NK-92 (cell line): ENCODE results near the gene TMEM81.

Source experiments
- DNase-seq: peaks from one replicate; lab custom pipeline; 2025; ENCODE audit not compliant: unreplicated experiment; lab: John Stamatoyannopoulos, UW

Gene TMEM81

DNA sequence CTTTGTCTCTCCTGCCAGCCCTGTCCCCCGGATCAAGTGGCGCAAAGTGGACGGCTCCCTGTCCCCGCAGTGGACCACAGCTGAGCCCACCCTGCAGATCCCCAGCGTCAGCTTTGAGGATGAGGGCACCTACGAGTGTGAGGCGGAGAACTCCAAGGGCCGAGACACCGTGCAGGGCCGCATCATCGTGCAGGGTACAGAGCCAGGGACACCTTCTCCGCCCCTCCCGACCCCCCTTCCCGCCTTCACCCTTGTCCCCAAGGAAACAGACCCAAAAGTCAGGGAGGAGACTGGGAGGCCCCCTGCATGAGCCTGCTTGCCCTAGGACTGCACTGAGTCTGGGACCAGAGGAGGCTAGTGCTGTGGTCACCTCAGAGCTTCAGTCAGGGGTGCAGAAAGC, 23.0 kb downstream of the TMEM81 start:
- no peak for DNase-seq

DNA sequence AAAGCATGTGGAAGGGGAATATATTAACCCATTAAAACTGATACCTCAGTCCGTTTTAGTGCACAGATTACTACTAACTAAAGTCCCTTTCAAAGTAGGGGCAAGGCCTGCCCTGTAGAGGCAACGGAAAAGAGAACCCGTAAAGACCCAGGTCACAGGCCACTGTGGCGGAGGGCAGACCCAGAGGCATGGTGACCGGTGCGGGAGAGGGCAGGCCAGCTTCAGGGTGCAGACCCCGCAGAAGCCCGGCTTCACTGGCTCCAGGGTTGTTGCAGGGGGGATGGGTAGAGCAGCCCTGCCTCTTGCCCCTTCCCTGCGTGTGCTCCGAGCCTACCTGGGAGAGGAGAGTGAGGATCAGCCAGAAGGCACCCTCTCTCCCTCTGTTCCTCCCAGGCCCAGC, 23.5 kb downstream of the TMEM81 start:
- DNase-seq = no peak

DNA sequence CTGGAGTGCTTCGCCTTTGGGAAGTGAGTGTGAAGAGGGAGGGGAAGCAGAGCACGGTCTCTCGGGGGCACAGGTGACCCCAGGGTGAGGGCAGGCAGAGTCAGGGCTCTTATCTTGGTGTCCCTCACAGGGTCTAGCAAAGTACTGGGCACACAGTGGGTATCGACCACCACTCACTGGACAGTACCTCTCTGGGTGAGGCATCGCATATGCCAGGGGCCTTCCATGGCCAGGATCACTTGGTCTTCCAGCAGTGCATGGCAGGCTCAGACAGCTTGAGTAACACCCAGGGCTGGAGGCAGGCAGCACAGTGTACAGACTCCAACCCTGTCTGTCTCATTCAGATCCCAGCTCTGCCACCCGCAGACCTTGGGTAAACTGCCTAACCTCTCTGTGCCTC, 24.6 kb downstream of the TMEM81 start:
- DNase-seq = no peak

DNA sequence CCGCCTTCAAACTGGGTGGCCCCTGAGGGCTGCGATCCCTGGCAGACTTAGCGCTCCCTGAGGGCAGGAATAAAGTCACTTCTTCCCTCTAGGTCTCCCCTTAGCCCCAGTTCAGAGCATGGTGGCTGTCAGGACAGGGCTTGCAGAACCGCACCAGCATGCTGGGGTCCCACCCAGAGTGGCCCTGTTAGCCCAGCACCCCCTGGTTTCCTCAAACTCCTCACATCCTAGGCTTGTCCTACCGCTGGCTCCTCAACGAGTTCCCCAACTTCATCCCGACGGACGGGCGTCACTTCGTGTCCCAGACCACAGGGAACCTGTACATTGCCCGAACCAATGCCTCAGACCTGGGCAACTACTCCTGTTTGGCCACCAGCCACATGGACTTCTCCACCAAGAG, 25.4 kb downstream of the TMEM81 start:
- no peak for DNase-seq

DNA sequence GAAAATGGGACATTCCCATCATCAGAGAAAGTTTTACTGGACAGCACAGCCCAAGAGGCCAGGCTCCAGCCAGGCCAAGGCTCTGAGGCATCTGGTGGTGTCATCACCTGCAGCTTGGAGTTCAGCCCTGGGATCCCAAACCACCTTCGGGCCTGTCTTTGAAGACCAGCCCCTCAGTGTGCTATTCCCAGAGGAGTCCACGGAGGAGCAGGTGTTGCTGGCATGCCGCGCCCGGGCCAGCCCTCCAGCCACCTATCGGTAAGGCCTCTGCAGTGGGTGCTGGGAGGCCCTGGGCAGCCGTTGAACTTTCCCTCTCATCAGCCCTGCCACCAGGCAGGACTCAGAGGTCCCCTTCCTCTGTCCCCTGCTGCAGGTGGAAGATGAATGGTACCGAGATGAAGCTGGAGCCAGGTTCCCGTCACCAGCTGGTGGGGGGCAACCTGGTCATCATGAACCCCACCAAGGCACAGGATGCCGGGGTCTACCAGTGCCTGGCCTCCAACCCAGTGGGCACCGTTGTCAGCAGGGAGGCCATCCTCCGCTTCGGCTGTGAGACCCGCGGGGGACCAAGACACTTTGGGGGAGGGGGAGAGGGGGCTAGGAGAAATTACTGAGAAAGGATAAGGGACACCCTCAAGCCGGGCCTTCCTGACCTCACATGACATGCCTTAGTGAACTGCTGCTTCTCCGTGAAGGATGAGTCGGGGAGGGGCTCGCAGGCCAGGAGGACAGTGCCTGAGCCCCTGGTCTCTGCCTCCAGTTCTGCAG, 26.3 kb downstream of the TMEM81 start:
- no peak for DNase-seq

DNA sequence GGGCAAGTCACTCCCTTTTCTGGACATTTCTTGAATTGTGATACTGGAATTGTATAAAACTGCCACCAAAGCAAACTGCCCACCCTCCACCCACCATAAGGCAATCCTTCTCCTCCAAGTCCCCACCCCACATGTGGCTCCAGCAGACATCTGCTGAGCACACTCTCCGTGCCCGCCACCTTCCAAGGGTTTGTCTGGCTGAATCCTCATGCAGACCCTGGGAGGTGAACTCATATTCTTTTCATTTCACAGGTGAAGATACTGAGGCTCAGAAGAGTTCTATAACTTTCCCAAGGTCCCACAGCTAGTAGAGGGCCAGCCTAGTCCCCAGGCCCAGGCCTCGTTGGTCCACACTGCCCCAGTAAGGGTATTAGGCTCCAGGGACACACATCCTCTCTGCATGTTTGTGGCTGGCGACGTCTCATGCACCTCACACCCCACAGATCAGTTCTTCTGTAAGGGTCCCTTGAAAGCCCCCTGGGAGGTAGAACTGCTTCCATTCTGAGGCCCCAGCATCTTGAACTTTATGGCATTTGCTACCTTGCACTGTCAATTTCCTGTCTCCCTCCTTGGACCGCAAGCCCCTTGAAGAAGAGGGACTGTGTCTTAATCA, 27.2 kb downstream of the TMEM81 start:
- DNase-seq = no peak

DNA sequence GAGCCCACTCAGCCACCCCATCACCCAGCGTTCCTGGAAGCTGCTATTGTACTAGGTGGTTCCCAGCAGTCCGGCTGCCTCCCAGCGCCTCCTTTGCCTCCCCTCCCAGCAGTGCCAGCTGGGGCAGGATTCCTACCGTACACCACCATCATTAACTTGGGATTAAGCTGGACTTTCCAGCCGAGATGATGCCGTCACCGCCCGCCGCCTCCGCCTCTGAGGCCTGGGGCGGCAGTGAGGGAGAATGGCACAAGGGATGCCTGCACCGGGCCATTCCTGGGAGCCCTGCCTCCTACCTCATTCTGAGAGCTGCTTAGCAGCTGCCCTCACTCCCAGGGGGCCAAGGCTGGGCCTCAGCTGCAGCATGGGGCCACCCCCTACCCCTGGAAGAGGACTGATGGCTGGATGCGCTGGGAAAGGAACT, 28.1 kb downstream of the TMEM81 start:
- no peak for DNase-seq

DNA sequence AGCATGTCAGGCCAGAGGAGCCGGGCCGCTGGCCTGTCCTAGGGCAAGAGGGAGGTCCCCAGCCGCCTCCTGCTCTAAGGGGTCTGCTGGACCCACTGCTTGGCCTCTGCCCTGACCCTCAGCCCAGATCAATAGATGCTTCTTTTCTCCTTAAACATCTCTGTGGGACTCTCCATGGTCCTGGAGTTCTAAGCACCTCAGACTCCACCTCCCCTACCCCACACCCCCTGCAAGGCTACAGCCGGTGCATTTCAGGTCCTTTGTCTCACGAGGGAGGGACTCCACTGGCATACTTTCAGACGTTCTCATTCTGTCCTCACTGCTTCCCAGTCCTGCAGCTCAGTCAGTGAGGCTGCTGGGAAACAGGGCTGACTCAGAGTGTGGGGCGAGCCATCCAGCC, 30.2 kb downstream of the TMEM81 start:
- no peak for DNase-seq

DNA sequence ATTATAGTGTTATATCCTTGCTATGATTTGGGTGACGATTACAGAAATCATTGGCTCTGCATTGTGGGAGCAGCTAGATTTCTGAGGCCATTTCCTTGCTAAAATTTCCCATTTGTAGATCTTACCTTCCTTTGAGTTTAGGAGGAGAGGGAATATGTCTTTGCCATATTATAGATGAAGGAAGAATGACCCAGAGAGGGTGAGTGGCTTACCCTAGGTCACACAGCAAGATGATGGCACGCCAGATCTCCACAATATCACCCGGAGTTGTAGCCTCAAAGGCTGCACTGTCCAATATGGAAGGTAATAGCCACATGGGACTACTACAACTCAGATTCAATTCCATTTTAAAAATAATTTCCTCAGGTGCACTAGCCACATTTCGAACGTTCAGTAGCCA, 31.0 kb downstream of the TMEM81 start:
- DNase-seq = no peak

DNA sequence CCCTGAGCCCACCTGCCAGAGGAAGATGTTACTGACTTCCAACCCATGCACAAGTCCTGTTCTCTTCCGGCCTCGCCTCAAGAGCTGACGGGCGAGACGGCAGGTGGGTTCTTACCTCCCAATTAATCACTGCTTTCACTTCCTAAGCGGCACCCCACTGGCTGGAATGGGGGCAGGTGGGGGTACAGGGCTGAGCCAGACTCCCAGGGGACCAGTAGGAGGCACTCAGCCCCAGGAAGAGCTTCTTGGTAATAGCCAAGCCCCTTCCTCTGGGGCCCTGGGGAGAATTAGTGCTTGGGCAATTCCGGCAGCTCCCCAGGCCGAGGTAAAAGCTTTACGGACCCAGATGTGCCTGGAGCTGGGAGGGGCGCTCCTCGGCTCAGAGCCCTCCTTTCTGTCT, 31.6 kb downstream of the TMEM81 start:
- no peak for DNase-seq

DNA sequence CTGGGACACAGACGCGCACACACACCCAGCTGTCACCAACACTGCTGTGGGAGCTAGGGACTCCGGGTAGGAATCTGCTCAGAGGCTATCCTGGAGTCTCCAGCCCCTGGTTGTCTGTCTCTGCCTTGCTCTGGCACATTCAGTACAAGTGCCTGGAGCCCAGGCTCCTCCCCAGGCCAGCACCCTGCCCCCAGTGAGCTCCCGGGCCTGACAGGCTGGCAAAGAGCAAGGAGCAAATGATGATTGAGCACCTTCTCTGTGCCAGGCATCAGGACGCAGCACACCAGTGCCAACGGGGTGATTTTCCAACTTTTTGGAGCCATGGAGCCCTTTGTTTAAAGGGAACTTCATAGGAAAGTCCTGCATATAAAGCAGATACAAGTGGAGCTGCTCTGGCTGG, 34.8 kb downstream of the TMEM81 start:
- no peak for DNase-seq

DNA sequence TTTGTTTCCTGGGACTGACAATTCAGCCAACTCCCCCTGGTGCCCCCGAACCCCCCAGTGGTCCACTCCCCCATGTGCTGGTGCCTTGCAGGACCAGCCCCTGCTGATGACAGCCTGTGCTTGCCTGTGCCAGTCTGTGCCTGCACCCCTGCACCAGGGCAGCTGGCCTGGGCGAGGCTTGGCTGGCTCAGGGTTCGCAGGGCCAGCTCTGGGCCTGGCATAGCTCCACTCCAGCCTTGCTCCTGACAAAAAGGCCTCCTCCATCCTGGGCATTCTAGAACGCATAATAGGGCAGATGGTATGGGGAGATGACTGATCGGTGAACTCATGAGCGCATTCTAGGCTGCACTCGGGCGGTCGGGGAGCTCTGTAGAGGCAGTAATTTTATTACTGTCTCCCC, 35.9 kb downstream of the TMEM81 start:
- no peak for DNase-seq

DNA sequence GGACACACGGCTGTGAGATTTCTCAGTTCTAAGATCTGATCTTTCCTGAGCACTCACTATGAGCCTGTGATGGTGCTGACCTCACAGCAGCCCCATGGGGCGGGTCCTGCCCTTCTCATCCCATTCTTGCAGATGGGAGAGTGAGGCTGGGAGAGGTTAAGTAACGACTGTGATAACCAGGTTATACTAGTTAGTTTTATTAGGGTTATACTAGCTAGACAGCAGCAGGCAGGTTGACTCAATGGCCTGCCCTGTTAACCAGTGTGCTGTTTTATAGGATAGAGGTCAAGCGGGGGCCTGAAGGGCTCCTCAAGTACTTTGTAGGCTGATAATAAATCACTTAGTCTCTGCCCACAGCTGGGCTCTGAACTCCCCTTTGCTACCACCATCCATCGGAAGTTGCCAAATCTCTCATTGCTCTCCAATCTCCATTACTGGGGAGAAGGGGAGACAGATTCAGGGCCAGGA, 36.5 kb downstream of the TMEM81 start:
- no peak for DNase-seq

DNA sequence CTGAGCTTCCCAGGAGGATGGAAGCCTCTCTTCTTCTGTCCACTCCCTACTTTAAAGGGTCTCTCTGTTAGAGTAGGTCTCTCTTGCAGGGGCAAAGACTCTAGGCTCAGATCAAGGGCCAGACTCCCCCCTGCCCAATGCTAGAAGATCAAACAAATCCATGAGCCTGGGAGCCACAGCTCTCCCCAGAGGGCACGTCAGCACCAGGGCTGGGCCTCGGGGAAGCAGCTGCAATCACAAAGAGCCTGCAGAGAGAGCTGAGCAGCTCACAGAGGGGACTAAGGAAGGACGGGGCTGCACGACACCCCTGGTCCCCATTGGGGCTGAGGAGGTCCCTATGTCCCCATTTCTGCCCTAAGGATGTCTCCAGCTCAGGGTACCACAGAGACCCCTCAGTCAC, 37.4 kb downstream of the TMEM81 start:
- no peak for DNase-seq

DNA sequence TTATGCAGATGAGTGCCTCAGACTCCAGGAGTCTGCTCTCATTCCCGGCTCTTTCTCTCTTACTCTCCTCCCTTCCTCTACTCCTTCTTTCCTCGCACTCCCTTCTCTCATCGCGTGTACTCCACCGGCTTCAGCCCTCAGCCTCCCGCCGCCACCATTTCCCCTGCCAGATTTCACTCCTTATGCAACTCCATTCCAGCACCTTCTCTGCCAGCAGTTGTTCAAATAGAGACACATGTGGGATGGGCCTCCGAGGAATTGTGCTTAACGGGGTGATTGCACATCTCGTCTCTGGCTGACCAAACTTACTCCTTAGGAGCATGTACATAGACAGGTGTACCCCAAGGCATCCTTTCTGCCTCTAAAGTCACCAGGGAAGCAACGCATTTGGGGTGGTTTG, 39.1 kb downstream of the TMEM81 start:
- no peak for DNase-seq

DNA sequence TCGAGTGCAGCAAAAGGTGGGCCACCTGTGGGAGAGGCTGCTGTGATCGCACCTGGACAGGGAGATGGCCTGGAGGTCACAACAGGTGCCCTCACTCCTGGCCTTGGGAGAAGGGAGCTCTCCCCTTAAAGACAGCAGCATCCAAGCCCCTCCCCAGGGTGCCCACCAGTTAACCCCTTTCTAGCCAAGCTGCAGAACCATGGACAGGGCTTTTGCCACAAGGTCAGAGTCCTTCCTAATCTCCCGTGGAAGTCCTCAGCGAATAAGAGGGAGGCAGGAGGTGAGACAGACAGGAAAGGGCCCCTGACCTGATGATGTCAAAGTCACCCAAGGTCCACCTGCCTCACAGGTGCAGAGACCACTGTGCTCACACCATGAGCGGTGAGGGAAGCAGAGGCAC, 39.5 kb downstream of the TMEM81 start:
- DNase-seq = no peak

DNA sequence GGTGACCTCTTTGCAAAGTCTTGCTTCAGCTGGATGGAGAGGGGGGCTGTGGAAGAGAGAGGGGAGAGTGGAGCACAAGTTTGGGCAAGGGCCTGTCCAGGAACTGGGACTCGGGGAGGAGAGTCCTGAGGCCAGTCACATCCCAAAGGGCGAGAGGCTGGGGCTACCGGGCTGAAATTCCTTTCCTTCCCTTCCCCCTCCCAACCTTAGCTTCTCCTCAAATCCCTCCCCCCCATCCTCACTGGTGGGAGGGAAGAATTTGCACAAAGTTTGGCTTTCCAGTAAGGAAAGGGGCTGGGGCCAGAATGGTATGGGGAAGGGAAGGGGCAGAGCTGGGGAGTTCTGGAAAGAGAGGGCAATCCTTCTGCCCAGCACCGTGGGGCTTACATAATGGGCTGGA, 40.4 kb downstream of the TMEM81 start:
- no peak for DNase-seq

DNA sequence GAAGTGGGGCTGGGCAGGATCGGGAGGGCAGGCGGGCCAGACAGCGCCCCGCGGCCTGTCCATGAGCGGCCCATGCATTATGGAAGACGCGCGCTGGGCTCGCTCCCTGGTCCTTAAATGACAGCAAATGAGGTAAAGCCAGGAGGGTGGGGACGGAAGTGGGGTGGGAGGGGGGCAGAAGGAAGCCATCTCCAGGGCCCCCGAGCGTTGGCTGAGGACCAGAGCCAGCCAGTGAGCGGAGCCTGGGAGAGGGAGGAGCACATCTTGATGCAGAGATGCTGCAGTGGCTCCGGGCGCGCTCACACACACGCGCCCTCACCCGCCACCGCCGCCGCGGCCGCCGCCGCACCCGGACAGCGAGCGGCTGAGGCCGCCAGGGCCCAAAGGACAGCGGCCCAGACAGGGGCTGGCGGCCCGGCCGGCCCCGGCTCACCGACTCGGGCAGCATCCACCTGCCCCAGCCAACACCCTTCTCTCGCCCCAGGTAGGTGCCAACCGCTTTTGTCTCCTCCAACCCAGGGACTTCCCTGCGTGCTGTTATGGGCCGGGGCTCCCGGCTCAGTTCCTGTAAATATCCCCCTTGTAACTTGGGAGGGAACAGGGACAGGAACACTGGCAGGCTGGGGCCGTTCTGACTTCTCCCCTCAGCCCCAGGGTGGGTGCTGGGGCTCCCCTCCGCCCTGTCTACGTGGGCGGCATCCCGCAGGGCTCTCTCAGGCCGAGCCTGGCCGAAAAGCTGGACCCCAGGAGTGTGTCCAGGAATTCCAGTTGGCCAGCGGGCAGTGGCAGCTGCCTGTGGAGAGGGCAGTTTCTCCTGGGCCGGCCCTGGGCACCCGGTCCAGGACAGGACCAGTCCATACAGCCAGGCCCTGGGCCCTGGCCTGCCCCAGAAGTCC, 41.1 kb downstream of the TMEM81 start, which contains the start of gene CNTN2:
TSS of gene CNTN2 (plus strand) at position 302 of the 896 bp plus-strand sequence. CDS start 9,974 bp downstream, outside the sequence.
- no peak for DNase-seq

DNA sequence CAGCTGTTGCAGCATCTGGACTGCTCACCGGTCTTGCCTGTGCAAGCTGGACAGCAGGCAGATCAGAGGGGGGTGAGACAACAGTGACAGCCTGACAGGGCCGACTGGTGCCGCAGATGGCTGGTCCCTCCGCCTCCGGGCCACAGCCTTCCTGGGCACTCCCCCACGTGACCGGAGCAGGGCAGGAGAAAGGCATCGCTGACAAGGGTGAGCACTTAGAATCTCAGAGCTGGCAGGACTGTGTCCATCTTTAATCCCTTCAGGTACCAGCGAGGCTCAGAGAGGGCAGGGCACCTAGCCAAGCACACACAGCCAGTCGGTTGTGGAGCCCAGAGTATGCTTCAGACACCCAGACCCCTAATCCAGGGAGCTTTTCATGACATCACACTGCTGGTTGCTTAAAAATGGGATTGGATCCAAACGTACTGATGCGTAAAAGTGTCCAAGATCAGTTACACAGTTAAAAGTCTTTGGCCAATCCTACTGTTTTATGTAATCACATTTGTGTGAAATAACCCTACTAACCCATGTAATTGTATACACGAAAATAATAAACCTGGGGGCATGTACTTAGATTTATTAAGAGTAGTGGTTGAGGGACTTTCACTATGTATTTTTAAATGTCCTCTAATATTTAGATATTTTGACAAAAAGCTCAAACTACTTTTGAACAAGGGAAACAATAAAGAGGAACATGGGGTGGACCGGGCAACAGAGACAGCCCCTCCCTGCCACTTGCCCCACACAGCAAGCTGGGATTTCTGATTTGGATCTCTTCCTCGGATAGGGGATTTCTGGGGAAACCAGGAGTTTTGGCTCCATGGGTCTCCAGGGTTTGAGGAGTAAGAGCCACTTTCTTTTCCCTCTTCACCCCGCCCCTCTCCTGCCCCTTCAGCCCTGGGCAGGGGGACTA, 42.0 kb downstream of the TMEM81 start:
- no peak for DNase-seq

DNA sequence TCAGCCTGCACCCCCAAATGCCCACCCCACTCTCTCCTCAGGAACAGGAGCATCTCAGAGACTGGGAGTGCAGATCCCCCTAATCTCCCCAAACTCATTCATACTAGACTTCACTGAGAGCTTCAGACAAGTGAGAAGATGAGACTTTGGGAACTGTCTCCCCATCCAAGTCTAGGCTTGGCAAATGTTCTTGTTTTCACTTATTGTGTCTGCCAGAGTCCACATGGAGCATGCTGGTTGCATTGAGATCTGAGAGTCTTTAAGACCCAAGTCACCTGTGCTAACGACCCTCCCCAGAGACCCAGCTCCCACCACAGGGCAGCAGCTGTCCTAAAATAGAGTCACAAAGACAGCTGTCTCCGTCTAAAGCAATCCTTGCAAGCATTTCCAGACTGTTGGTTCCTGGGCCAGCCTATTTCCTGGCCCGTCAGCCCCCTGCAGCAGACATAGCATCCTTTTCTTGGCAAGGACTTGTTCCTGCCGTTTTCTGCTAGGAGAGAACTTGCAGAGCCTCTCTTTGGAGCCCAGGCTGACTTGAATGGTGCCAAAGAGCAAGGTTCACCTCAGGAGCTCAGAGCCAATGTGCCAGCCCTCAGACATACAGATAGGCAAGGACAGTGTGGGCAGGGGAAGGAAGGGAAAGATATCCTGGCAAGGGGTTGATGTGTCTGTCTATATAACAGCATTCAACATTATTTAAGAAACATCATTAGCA, 43.1 kb downstream of the TMEM81 start:
- DNase-seq = no peak
